A673 (cell line): Measurements from ENCODE around the gene SMIM17.

Experiments
- EZH2 ChIP-seq: fragments of 200-600 bp; sonication (generic); IDR thresholded peaks from 2 replicates; pipeline ENCODE4 v1.6.1; 2017; ENCODE audit warnings: borderline replicate concordance, low read depth, mild to moderate bottlenecking, mixed read lengths, antibody characterized with exemption, low read length; ENCODE audit not compliant: poor library complexity, severe bottlenecking
- TF ChIP-seq, protein P1 (sequence below): fragments of 300-800, 200-600 bp; sonication (generic); conservative IDR thresholded peaks from 2 replicates; pipeline ENCODE4 v1.5.1; 2017; ENCODE audit warnings: low read depth, mild to moderate bottlenecking, antibody characterized with exemption, low read length, moderate library complexity, mixed read lengths

DNA sequence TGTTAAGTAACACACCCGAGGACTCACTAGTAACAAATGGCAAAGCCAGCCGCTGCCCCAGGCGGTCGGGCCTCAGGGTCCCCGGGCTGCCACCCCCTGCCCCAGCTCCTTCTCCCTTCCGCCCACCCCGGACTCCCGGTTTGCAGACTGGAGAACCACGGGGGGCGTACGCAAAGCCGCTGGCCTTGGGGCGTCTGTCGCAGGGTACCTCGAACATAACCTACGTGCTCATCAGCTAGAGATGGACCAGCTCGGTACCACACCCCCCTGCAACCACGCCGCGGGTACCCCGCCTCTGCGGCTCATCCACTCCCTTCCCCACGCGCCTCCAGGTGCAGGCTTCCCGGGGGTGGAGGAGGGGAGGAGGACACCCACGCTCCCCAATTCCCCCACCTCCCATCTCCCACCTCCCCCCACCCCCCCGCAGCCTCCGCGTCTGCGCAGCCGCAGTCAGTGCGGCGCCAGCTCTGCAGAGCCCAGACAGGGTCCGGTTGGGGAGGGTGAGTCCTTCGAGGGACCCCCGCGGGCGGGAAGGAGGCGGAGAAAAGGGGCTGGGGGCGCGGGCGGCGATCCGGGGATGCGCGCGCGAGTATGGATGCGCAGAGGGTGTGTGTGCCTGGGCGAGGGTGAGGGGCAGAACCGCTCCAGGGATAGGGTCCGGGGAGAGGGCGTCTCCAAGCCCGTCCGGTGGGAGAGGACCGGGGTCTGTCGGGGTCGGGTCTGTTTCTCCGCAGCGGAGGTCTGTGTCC lies at the start of gene SMIM17:
- TF ChIP-seq, protein P1, sequence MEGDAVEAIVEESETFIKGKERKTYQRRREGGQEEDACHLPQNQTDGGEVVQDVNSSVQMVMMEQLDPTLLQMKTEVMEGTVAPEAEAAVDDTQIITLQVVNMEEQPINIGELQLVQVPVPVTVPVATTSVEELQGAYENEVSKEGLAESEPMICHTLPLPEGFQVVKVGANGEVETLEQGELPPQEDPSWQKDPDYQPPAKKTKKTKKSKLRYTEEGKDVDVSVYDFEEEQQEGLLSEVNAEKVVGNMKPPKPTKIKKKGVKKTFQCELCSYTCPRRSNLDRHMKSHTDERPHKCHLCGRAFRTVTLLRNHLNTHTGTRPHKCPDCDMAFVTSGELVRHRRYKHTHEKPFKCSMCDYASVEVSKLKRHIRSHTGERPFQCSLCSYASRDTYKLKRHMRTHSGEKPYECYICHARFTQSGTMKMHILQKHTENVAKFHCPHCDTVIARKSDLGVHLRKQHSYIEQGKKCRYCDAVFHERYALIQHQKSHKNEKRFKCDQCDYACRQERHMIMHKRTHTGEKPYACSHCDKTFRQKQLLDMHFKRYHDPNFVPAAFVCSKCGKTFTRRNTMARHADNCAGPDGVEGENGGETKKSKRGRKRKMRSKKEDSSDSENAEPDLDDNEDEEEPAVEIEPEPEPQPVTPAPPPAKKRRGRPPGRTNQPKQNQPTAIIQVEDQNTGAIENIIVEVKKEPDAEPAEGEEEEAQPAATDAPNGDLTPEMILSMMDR, result no peak
- no peak for TF ChIP-seq EZH2
